Stimulated activated CD4-positive, alpha-beta T cell treated with anti-CD3 and anti-CD28 coated beads, Interleukin-15, amount 100 ng/mL, for 24 hours (primary cell): ENCODE results near the gene GAN.

Experiments
- DNase-seq: peaks from one replicate; pipeline ENCODE4 v3.0.0-alpha.2; 2020

GAN gene

DNA sequence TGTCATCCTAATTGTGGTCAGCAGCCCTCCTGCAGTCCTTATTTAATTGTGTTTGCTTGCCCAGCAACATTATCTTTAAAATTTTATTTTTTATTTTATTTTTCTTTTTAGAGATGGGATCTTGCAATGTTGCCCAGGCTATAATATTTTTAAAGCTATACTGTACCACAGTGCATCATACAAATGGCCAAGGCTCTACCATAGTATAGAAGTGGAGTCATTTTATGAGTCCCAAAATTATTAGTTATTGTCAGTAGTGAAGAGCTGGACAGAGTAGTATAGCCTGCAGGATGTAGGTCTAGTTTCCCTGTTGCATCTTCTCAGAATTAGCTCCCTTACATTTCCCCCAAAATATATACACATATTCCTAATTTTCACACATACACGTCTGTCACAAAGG, 44.1 kb downstream of the GAN start:
- no peak for DNase-seq

DNA sequence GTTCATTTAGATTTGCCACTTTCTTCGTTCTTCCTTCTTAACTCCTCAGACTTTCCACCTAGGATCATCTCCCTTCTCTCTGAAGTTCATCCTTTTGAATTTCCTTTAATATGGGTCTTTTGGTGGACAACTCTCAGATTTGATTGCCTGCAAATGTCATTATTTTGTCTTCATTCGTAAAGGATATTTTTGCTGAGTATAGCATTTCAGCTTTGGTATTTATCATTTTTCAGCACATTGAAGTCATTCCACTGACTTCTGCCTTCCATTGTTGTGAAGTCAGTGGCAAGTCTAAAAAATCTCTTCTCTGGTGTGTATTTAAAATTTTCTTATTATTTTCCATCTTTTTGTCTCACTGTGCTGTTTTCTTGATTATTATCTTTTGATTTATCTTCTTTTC, 45.4 kb downstream of the GAN start:
- no peak for DNase-seq

DNA sequence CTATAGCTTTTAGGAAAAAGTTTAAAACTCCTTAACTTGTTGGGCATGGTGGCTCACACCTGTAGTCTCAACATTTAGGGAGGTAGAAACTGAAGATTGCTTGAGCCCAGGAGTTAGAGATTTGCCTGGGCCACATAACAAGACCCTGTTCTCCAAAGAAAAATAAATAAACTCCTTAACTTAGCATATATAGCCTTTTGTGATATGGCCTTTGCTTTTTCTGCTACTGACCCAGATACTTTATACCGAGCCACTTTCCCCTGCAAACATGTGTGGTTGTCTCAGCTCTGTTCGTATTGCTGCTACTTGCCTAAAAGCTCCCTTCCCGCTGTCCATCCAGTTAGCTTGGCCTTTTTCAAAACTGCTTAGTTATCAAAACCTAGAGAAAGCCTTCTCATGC, 51.0 kb downstream of the GAN start:
- no peak for DNase-seq

DNA sequence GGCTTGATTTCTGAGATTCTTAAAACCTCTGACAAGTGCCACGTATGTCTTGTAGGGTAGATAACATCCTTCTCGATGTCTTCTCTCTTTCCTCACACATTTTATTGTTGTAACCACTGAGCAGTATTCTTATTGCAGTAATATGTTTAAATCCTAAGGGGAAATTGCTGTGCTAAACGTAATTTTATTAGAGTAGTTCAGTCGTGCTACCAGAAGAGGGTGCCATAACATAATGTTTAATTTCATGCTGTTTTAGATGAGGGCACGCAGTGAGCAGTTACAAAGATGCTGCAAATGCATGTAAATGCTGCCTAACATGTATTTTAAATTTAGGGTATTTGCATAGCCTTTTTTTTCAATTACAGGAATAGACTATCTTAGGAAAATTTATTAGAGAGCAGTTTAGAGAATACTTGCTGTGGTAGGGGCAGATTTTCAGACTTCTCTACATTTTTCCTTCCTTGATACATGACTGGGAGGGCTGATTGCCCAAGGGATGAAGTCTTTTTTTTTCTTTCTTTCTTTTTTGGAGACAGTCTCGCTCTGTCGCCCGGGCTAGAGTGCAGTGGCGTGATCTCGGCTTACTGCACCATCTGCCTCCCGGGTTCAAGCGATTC, 51.7 kb downstream of the GAN start:
- DNase-seq = no peak

DNA sequence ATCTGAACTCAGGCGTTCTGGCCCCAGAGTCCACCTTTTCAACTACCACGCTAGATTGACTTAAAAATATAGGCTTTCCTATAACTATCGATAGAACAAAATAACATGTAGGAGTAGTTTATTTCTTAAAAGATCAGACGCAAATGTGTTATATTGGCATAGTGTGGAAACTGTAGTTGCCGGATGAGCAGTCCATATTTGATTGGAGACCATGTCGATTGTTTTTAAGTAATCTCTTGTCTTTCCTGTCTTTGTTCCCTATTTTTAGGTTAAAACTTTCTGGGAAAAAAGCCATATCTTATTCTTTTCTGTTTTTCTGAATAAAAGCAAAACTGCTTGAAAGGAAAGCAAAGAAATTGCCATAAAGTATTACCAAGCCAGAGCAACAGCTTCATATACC, 53.1 kb downstream of the GAN start:
- DNase-seq = no peak

DNA sequence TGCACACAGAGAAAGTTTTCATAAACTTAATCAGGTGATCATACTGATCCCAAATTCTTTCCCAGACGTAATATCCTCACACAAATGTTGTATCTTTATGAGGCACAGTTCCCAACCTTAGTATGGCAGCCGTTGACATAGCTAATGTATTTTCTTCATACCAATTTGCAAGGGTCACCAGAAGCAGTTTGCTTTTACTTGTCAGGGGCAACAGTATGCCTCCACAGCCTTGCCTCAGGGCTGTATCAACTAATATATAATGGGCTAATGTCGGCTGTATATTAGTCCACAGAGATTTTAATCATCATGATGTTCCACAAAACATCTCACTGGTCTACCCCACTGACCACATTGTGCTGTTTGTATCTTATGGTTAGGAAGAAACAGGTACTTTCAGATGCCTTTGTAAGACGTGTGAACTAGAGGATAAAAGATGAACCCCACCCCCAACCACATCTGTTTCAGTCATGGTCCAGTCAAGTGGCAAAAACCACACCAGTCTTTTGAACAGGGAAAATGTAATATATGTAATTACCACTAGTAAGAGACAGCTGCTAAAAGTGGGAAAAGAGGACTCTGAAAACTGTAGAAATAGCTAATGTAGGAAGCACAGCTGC, 55.2 kb downstream of the GAN start:
- no peak for DNase-seq

DNA sequence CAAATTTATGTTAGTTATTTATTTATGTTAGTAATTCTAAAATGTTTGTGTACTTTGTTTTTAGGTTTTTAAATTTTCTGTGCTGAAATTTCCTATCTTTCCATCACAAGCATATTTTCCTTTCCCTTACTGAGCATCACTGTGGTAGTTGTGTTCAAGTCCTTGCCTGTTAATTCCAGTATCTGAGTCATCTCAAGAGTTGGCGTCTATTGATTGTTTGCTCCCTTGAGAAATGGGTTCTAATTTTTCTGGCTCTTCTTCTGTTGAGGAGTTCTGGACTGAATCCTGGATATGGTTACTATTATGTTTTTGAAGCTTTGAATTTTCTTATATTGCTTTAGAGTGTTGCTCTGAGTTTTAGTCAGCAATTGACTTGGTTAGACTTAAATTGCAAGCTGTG, 56.3 kb downstream of the GAN start:
- no peak for DNase-seq

DNA sequence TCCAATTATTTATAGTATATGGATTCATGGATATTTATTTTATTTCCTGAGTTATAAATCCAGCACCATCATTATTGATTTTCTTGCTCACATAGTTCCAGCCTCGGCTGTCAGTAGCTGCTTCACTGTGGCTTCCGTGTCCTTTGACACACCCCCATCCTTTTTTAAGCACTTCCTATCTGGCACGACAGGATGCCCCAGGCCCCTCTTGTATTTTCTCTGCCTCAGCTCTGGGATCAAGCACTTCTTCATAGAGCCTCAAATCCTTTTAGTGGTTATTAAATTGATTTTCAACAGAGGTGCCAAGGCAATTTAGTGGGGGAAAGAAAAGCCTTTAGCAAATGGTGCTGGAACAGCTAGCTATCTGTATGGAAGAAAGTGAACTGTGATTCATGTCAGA, 59.8 kb downstream of the GAN start:
- DNase-seq = no peak

DNA sequence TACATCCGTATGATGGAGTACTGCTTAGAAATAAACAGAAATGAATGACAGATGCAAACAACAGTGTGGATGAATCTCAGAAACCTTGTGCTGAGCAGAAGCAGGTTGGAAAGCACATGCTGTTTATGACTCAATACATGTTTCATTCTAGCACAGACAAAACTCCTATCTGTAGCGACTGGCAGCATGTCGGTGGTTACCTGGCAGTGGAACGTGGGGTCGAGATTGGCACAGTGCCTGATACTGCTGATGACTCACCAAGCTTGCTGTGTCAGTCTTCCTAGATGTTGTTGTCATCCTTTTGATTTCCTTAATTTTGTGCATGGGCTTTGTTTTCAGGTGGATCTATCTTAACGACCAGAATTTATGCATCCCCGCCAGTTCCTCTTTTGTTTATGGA, 62.1 kb downstream of the GAN start:
- peak; percentile 38 for DNase-seq

DNA sequence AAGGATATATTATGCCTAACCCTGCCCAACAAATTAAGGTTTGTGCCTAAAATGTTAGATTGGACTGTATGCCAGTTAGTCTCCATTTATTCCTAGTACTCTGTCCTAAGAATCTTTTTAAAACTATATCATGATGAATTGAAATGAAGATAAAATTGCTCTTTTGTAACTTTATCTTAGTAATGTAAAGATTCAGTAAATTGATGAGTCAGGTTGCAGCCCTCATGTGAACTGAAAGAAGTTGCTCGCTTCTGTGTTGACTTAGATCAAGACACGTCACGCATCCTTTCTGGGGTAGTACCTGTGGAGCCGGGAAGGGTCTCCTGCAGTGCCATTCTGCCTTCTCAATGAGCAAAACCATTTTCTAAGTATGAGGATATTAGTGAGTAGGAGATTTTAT, 63.3 kb downstream of the GAN start:
- DNase-seq = no peak

DNA sequence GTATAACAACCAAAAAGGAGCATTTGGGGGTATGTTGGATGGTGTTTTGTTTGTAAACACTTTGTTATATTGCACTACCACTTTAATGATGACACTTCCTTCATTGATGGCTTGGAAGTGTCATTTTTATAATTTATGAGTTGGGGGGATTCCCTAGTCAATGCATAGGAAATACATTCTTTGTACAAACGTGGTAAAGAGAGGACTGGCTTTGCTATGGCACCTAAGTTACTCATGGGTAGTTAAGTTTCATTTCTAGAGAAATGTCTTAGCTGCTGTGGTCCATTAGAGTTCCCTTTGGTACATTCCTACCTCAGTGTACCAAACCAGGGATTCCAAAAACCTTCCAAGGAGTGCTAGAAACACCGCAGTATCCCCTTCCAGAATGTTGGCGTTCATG, 66.2 kb downstream of the GAN start:
- no peak for DNase-seq

DNA sequence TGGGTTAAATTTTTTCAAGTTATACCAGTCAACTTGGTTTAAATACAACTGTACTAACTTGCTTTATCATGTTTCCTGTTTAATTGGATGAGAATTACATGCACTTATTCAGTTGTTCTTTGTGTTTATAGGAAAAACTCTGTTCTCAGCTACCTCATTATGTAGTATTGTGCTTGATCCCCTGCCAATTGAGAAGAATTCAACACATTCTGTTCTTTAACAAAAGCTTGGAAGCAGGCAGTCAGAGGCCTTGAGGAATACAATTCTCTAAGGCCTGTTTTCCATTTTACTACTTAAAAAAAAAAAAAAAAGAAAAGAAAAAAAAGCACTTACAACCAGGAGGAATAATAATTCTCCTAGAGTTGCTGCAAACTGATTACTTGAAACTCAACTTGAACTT, 69.2 kb downstream of the GAN start:
- DNase-seq = no peak

DNA sequence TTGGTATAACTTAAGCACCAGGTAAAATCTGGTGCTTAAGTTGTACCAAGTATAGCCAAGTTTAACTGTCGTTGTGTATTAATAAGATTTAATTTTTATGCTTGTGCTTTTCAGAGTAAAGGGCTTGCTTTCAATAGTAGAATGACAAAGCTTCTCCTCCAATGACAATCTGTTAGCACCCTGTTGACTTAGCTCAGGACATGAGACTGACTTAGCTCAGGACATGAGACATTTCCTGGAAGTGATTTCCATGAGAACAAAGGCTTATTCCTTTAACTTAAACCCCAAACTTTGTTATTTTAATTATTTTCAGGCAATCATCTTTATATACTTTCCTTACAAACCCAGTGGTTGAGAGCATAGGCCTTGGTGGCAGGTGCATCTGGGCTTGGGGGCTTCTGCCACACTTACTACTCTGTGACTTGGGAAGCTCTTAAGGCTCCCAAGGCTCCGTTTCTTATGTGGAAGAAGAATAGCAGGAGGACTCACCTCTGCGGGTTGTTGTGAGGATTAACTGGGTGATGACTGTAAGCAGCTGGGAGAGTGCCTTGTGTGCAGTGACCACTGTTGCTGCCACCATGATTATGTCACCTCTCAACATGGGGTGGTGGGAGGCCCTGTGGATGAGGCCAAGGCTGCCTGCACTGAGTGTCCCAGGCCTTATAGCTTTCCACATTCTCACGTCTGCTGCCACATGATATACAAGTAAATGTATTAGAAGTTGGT, 70.4 kb downstream of the GAN start:
- no peak for DNase-seq

DNA sequence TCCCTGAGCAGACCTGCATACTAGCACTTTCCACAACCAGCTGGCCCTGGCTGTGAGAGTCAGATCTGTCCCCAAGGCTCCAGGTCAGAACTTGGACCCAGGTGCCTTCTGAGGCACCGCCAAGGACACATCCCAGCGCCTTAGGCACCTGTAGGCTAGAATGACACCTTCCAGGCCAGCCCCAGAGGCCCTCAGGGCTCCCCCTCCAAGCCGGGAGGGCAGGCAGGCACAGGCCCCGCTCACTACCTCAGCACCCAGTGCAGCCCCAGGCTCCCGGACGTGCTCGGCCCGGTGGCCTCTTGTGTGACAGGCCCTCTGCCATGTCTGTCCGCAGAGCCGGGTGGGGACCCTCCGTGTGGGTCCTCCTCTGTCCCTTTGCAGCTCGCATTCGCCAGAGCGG, 73.6 kb downstream of the GAN start:
- DNase-seq = no peak

DNA sequence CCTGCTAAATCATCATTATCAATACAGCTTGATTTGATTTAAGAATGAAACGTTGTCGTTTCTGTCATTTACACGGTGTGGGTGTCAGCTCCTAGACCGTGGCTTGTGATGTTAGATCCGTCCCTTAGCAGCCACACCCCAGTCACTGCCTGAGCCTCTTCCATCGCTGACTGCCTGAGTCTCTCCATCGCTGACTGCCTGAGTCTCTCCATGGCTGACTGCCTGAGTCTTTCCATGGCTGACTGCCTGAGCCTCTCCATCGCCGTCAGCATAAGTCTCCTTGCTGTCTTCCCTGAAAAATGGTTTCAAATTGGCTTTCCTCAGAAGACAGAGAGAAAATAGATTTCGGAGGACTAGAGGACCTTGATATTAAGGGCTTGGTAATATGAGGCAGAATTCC, 76.1 kb downstream of the GAN start:
- DNase-seq = no peak

DNA sequence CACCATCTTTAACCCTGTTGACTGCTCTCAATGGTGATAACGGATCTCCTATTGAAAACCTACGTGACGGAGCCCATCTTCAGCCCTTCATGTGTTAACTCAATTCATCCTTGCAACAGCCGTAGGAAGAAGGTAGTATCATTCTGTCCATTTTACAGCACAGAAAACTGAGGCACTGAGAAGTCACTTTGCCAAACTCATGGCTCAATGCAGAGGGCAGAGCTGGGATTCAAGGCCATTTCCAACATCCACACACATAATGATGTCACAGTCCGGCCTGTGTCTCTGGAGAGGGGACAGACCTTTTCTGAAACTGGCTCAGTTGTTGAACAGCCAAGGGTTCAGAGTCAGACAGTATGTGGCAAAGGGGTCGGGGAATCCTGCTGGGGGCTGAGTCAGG, 77.2 kb downstream of the GAN start:
- no peak for DNase-seq

DNA sequence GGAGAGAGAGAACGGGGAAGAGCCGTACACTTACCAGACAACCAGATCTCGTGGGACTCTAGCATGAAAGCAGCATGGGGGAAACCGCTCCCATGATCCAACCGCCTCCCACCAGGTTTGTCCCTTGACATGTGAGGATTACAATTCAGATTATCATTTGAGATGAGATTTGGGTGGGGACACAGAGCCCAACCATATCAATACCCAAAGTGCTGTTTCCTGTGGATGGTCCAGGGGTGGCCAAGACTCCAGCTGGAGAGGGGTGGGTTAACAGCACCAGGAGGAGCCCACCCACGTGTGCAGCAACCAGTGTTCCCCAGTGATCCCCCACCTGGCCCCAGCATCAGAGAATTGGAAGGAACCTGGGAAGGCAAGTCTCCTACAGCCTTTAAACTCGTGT, 79.7 kb downstream of the GAN start:
- no peak for DNase-seq

DNA sequence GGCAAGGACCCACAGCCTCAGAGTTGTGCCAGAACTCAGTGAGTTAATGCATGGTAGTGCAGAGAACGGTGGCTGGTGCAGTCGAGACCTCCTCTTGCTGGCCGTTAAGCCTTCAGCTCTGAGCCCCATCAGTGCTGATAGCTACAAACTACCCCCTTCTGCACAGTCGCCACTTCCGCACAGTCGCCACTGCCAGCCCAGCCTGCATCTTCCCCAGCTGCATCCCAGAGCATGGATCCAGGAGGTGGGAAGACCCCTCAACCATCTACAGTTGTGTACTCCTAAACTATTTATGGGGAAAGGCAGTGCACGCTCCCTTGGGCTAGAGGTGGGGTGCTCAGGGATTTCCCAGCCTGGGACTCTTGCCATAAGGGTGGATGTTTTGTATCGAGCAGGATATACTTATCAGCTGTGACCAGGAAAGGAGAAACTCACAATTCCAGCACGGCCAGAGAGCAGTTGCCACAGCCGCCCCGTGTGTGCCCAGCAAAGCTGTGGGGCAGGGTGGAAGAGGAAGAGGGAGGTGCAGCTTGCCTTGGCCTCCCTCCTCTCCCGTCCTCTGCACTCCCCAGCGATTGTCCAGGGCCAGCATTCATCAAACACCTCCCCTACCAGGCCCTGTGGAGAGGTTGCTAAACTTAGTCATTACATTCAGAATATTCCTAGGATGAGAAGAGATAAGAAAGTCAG, 80.3 kb downstream of the GAN start:
- no peak for DNase-seq

DNA sequence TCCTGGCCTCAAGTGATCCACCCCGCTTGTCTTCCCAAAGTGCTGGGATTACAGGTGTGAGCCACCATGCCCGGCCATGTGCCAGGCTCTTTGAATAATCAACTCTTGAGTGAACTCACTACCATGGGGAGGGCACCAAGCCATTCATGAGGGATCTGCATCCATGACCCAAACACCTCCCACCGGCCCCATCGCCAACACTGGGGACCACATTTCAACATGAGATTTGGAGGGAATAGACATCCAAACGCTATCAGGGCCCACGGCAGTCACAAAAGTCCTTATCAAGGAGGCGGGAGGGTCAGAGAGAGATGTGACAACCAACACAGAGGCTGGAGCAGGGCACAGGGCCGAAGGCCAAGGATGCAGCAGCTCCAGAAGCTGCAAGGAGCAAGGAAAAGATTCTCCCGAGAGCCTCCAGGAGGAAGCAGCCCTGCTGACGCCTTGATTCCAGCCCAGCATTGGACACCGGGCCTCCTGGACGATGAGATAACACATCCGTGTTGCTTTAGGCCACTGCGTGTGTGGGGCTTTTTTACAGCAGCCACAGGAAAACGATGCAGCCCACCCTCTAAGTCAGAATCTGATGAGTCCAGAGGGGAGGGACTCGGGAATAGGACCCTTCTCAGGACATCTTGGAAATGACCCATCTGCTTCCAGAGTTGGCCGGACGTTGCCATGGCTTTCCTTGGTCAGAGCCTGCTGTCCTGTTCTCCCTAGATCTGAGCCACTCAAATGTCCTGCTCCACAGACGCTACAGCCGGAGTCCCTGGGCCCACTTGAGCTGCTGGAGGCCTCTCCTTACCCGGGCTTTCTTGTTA, 82.5 kb downstream of the GAN start:
- DNase-seq = no peak

DNA sequence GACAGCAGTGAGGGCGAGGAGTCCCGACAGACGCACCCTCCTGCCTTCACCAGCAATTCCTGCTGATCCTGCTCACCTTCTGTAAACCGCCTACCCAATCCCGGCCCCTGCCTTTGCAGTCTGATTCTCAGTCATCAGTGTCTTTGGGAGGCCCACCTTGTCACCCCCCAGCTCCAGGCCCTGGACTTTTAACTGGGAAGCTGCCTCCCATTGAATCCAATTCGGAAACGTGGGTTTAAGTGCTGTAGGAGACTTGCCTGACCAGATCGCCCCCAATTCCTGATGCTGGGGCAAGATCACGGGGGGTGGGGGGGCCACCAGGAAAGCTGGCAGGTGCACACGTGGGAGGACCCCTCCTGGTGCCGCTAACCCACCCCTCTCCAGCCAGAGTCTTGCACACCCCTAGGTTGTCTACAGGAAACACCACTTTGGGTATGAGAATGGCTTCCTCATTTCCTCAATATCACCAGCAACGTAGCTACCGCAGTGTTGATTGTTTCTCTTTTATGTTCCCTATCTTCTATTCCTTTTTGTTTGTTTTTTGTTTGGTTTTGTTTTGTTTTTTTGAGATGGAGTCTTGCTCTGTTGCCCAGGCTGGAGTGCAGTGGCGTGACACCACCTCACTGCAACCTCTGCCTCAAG, 83.2 kb downstream of the GAN start:
- DNase-seq = no peak

DNA sequence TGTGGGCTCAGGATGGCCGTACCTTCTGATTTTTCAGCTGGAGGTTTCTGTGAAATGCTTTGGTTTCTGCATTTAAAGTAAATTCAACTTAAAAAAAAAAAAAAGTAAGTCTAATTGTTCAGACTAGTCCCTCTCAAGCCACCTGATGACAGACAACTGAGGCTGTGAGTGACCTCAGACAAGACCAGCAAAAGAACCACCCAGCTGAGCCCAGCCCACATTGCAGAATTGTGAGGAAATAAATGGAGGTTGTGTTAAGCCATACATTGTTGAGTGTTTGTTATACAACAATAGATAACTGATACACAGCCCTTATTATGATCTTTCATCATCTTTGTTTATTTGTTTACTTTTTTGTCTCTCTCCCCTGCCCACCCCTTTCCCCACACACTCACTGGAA, 85.1 kb downstream of the GAN start:
- DNase-seq = no peak

DNA sequence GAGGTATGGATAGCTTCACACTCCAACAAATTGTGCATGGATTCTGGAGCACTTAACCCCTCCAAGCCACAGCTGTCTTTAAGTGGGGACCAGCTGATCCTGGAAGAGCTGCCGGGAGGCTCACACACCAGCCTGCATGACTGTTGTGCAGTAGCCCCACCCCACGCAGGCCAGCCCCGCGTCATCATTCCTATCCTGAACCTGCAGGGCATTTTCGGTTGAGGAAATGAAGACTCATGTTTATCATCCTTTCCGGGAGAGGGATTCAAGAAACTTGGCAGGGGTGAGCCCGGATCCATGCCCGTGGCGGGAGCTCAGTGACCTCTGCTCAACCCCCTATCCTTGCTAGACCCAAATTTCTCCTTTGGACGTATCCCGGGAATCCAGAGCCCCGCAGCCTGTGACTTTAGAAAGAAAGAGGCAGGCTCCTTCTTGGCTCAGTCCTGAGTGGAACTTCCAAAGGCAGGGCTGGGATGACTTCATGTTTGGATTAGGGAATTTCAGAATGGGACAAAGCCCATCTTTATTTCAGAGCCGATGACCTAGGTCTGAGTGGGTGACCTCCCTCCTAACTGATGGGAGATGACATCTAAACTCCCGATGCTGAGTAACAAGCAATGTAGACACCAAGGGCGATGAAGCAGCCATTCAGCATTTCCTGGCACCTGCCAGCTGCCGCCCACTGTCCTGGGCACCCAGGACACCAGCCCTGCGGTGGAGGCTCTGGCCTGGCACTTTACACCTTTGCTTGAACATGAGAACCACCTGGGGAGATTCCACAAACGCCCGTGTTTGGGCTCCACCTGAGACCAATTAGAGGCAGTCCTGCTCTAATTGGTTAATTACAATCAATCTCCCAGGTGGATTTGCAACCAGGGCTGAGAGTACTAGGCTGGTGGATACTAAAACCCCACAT, 86.5 kb downstream of the GAN start:
- DNase-seq = no peak
